Thyroid gland (tissue), 4 donors: ENCODE measurements around the gene CCDC181.

Experiments used
- POLR2A ChIP-seq, 2 donors: fragments of 450-650 bp; IDR thresholded peaks; one replicate each; pipeline ENCODE4 v1.6.1; 2017; ENCODE audit warnings: antibody characterized with exemption in 2 of 2, mild to moderate bottlenecking in 2 of 2, moderate library complexity in 1 of 2
- TF ChIP-seq, protein P1 (sequence below), 6 experiments: fragments of 200-600 bp in 3 of 6; fragments of 450-650 bp in 3 of 6; sonication (generic) in 3 of 6; IDR thresholded peaks; one replicate each; pipeline ENCODE4 v1.5.1; 2016 to 2019; ENCODE audit warnings: antibody characterized with exemption in 6 of 6, mild to moderate bottlenecking in 2 of 6, inconsistent platforms in 1 of 6, moderate library complexity in 1 of 6

DNA sequence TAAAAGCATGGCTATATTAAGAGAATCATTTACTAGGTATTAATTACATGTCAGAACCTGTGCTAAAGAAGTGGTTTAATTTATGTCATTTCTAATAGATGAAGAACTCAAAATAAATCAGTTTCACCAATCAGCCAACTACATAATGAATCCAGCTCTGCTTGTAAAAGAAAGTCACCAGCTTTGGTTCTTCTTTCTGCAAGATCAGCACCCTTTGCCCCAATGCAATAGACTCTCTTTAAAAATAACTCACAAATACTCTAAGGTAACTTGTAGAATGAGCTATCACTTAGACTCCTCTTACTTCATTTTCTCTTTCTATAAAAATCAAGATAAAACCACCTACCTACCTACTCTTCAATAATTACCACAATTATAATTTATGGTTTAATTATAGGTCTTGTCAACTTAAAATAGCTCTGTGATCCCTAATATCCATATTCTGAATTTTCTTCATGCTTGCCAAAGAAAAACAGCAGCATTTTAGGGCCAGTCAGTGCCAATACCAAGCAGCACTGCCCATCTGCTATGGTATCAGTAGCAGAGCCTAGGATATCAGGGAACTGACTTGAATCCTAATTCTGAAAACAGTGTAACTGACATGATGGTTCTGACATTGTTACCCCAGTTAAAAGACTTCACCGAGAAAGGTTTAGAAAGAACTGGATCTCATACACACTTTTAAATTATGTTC lies 47.2 kb upstream of the CCDC181 start:
- TF ChIP-seq, protein P1, sequence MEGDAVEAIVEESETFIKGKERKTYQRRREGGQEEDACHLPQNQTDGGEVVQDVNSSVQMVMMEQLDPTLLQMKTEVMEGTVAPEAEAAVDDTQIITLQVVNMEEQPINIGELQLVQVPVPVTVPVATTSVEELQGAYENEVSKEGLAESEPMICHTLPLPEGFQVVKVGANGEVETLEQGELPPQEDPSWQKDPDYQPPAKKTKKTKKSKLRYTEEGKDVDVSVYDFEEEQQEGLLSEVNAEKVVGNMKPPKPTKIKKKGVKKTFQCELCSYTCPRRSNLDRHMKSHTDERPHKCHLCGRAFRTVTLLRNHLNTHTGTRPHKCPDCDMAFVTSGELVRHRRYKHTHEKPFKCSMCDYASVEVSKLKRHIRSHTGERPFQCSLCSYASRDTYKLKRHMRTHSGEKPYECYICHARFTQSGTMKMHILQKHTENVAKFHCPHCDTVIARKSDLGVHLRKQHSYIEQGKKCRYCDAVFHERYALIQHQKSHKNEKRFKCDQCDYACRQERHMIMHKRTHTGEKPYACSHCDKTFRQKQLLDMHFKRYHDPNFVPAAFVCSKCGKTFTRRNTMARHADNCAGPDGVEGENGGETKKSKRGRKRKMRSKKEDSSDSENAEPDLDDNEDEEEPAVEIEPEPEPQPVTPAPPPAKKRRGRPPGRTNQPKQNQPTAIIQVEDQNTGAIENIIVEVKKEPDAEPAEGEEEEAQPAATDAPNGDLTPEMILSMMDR (IDR thresholded peaks at IDR 0.05), result no peak
- no peak for TF ChIP-seq POLR2A (IDR thresholded peaks at IDR 0.05)
